DND-41 (cell line): ENCODE data around the gene C12orf50.

Source experiments
- ATAC-seq: fragments of 200-7000 bp; cut with Tn5 transposase; 3 replicates; pipeline ENCODE4 v1.9.1; 2021; ENCODE audit warnings: low read depth; ENCODE audit not compliant: insufficient read depth
- DNase-seq: peaks from one replicate; pipeline ENCODE4 v3.0.0-alpha.2; 2020
- H2AFZ ChIP-seq: 2 replicates; pipeline ENCODE4 v1.6.0; 2012; ENCODE audit warnings: low read depth, low read length
- H3K27ac ChIP-seq: 2 replicates; pipeline ENCODE4 v1.5.1; 2012; ENCODE audit warnings: low read length, inconsistent platforms
- H3K27me3 ChIP-seq: fragments of 200-600 bp; sonication (generic); 2 replicates; pipeline ENCODE4 v1.6.0; 2012; ENCODE audit warnings: low read length, mild to moderate bottlenecking, inconsistent platforms; ENCODE audit not compliant: insufficient read depth, poor library complexity
- H3K36me3 ChIP-seq: 2 replicates; pipeline ENCODE4 v1.5.1; 2012; ENCODE audit warnings: low read length, inconsistent platforms; ENCODE audit not compliant: insufficient read depth
- H3K4me1 ChIP-seq: 2 replicates; pipeline ENCODE4 v1.5.1; 2012; ENCODE audit warnings: mild to moderate bottlenecking, low read length; ENCODE audit not compliant: insufficient read depth
- H3K4me2 ChIP-seq: 2 replicates; pipeline ENCODE4 v1.6.0; 2012; ENCODE audit warnings: mild to moderate bottlenecking, moderate library complexity, low read length, inconsistent platforms; ENCODE audit not compliant: insufficient read depth
- H3K4me3 ChIP-seq, 2 experiments: fragments of 200-600 bp in 1 of 2; shearing (Covaris generic) in 1 of 2; 2 replicates each; pipeline ENCODE4 v1.5.1; 2012 to 2016; ENCODE audit warnings: inconsistent platforms in 2 of 2, low read length in 2 of 2, mild to moderate bottlenecking in 2 of 2, low read depth in 1 of 2, moderate library complexity in 1 of 2
- H3K79me2 ChIP-seq: 2 replicates; pipeline ENCODE4 v1.6.0; 2012; ENCODE audit warnings: low read length, inconsistent platforms; ENCODE audit not compliant: insufficient read depth
- H3K9ac ChIP-seq: 2 replicates; pipeline ENCODE4 v1.6.0; 2012; ENCODE audit warnings: low read depth, mild to moderate bottlenecking, inconsistent platforms, low read length, moderate library complexity
- H3K9me3 ChIP-seq: 2 replicates; pipeline ENCODE4 v1.5.1; 2012; ENCODE audit warnings: low read length, moderate library complexity, mild to moderate bottlenecking, inconsistent platforms; ENCODE audit not compliant: insufficient read depth, severe bottlenecking
- H4K20me1 ChIP-seq: 2 replicates; pipeline ENCODE4 v1.6.0; 2012; ENCODE audit warnings: low read length; ENCODE audit not compliant: insufficient read depth
- CTCF ChIP-seq: IDR thresholded peaks from 2 replicates; pipeline ENCODE4 v1.5.1; 2012; ENCODE audit warnings: borderline replicate concordance, low read length, moderate library complexity, mild to moderate bottlenecking; ENCODE audit not compliant: poor library complexity, severe bottlenecking; ENCODE audit errors: extremely low read depth
- EZH2 ChIP-seq: IDR thresholded peaks from 3 replicates; pipeline ENCODE4 v1.6.1; 2012; ENCODE audit warnings: borderline replicate concordance, low read depth, mild to moderate bottlenecking, moderate library complexity, low read length, inconsistent platforms; ENCODE audit not compliant: severe bottlenecking

The C12orf50 gene

GRCh38 chr12:88026196-88026595, 3.0 kb downstream of the C12orf50 start:
- no peaks in the 10 kb centered on the region for H3K27me3 ChIP-seq
- H4K20me1 ChIP-seq = no peaks in the 10 kb centered on the region
- no peak overlapping the region for H2AFZ ChIP-seq
- no peaks in the 10 kb centered on the region for H3K4me1 ChIP-seq
- no peak overlapping the region for H3K27ac ChIP-seq
- ATAC-seq (no peak), DNase-seq (no peak)
- no peaks in the 10 kb centered on the region for H3K36me3 ChIP-seq
- no peaks in the 10 kb centered on the region for H3K9me3 ChIP-seq
- no peaks in the 10 kb centered on the region for H3K79me2 ChIP-seq
- TF ChIP-seq EZH2 = no peak
- TF ChIP-seq CTCF = no peak
- H3K4me2 ChIP-seq = no peak overlapping the region
- H3K4me3 ChIP-seq = no peak overlapping the region
- H3K9ac ChIP-seq = no peak overlapping the region

- Histone ChIP-seq H3K4me3 (no peak overlapping the region), H3K9me3 (peaks cover 11% of the 10 kb centered on the region), H3K36me3 (no peaks in the 10 kb centered on the region), H3K27me3 (no peaks in the 10 kb centered on the region), H3K79me2 (no peaks in the 10 kb centered on the region), H3K27ac (no peak overlapping the region), H2AFZ (no peak overlapping the region), H3K4me2 (no peak overlapping the region), H3K9ac (no peak overlapping the region), H3K4me1 (no peaks in the 10 kb centered on the region), H4K20me1 (no peaks in the 10 kb centered on the region)
- TF ChIP-seq CTCF (no peak), EZH2 (no peak)
- ATAC-seq (no peak), DNase-seq (no peak)
These were observed 11.2 kb downstream of the C12orf50 start for GRCh38 chr12:88017964-88018363.

- Histone ChIP-seq H3K4me3 (no peak overlapping the region), H3K4me2 (no peak overlapping the region), H3K27me3 (peaks cover 3% of the 10 kb centered on the region), H3K27ac (no peak overlapping the region), H3K36me3 (no peaks in the 10 kb centered on the region), H3K9ac (no peak overlapping the region), H3K9me3 (peaks cover 11% of the 10 kb centered on the region), H3K79me2 (no peaks in the 10 kb centered on the region), H4K20me1 (no peaks in the 10 kb centered on the region), H3K4me1 (no peaks in the 10 kb centered on the region), H2AFZ (no peak overlapping the region)
- no peak for ATAC-seq
- DNase-seq = no peak
- no peak for TF ChIP-seq EZH2
- no peak for TF ChIP-seq CTCF
These were observed 13.4 kb downstream of the C12orf50 start for GRCh38 chr12:88015825-88016224.

GRCh38 chr12:88011755-88012154, 17.4 kb downstream of the C12orf50 start:
- no peak overlapping the region for H3K4me3 ChIP-seq
- no peaks in the 10 kb centered on the region for H4K20me1 ChIP-seq
- DNase-seq = no peak
- no peaks in the 10 kb centered on the region for H3K4me1 ChIP-seq
- H3K4me2 ChIP-seq = no peak overlapping the region
- TF ChIP-seq EZH2 (no peak), CTCF (no peak)
- no peak for ATAC-seq
- peaks cover 3% of the 10 kb centered on the region for H3K27me3 ChIP-seq
- no peak overlapping the region for H3K27ac ChIP-seq
- no peaks in the 10 kb centered on the region for H3K36me3 ChIP-seq
- H3K9ac ChIP-seq = no peak overlapping the region
- peaks cover 1% of the 10 kb centered on the region for H3K9me3 ChIP-seq
- no peaks in the 10 kb centered on the region for H3K79me2 ChIP-seq
- H2AFZ ChIP-seq = no peak overlapping the region
